ENCODE measurements around the gene PRSS27.

PRSS27 gene

GRCh38 chr16:2711370-2712062 lies 8.5 kb downstream of the PRSS27 start:
- DNase-seq (ENCODE audit: extremely low spot score, insufficient read length, low read depth) (no peak), FAIRE-seq (no peak)

DNA sequence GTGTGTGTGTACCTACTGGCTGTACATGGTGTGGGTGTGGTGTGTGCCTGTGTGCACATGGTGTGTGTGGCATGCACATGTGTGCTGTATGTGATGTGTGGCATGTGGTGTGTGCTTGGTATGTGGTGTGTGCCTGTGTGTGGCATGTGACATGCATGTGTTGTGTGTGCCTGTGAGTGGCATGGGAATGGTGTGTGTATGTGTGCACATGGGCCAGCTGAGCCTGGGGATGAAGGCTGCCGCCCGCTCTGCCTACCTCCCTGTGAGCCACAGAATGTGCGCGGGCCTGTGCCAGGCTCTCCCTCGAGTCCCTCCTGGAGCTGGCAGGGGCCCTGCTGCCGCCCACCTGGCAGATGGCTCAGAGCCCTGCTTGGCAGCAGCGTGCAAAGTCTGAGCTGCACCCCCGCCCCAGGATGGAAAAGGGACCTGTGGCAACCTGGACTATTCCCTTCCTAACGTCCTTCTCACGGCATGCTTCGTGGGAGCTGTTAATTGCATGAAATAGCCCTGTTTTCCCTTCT lies 9.3 kb downstream of the PRSS27 start:
- FAIRE-seq (no peak), DNase-seq (ENCODE audit: extremely low spot score, insufficient read length, low read depth) (no peak)

DNA sequence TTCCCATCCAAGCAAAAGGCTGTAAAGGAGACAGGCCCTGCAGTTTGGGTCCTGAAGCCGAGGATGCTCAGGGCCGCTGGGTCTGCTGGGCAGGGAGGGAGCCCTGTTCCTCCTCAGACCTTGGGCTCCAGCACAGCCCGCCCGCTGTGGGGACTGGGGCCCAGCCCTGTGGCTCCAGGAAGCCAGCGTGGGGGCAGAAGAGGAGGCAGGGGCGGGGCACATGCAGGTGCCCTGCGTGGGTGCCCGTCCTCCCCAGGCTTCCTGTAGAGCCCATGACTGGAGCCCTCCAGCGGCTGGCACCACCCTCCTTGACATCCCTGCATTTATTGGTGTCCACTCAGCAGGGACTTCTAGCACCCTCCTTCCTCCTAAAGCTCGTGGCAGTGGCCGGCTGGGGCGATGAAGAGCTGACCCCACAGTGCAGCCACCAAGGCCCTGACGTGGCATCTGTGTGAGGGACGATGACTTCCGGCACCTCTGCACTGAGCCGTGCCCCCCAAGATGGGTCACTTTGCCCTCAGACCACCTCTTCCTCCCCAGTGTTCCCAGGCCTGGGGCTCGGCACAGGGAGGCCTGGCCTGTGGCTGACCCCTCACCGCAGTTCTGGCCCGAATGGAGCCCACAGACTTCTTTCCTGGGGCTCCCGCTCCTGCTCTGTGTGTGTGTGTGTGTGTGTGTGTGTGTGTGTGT lies 9.9 kb downstream of the PRSS27 start:
- FAIRE-seq (no peak), DNase-seq (ENCODE audit: extremely low spot score, insufficient read length, low read depth) (no peak)

DNA sequence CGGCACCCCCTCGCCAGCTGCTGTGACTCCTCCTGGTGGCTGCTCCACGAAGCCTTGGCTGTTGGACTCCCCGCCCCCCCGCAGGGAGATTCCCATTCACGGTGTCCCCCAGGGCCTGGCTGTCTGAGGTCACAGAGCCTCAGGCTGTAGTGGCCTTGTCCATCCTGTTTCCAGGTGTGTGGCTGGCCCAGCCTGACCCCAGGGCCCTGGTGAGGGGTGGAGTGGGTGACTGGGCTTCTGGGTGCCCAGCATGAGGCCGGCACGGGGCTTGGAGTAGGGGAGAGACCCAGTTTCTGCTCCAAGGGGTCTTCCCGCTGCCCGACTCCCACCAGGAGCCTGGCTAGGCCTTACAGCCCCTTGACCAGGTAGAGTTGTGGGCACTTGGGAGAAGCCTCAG lies 10.4 kb downstream of the PRSS27 start:
- FAIRE-seq (no peak), DNase-seq (ENCODE audit: extremely low spot score, insufficient read length, low read depth) (no peak)

GRCh38 chr16:2708955-2709587 lies 11.0 kb downstream of the PRSS27 start:
- no peak for FAIRE-seq
- DNase-seq (ENCODE audit: extremely low spot score, insufficient read length, low read depth) = no peak

- FAIRE-seq = no peak
These were observed 11.8 kb downstream of the PRSS27 start for GRCh38 chr16:2708290-2708639.

GRCh38 chr16:2707368-2708289 lies 12.4 kb downstream of the PRSS27 start:
- FAIRE-seq (no peak), DNase-seq (ENCODE audit: extremely low spot score, insufficient read length, low read depth) (no peak)

More at GRCh38 chr16:2708290-2708639, 11.8 kb downstream of the PRSS27 start:
- DNase-seq (ENCODE audit: extremely low spot score, insufficient read length, low read depth) = no peak

- DNase-seq (ENCODE audit: extremely low spot score, insufficient read length, low read depth) (no peak), FAIRE-seq (no peak)
These were observed 13.3 kb downstream of the PRSS27 start for GRCh38 chr16:2706611-2707311.

DNA sequence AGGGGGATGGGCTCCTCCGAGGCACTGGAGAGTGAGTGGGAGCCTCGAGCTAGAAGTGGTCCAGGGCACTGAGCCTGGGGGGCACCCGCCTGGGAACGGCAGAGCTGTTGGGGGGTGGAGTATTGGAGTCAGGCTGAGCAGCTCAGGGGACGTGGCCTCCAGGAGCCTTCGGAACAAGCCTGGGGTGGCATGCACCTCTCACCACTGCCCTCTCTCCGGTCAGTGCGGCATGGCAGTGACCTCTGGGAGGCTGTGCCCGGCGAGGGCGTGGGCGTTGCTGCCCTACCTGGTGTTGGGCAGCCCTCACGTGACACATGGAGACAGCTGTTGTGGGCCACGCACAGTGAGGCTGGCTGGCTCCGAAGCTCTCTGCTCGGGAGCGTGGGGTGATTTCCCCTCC lies 13.9 kb downstream of the PRSS27 start:
- no peak for FAIRE-seq

GRCh38 chr16:2705351-2705750 lies 14.7 kb downstream of the PRSS27 start:
- FAIRE-seq (no peak), DNase-seq (ENCODE audit: extremely low spot score, insufficient read length, low read depth) (no peak)

More for the DNA sequence above, 13.9 kb downstream of the PRSS27 start:
- no peak for DNase-seq (ENCODE audit: extremely low spot score, insufficient read length, low read depth)

GRCh38 chr16:2704983-2705275 lies 15.1 kb downstream of the PRSS27 start:
- DNase-seq (ENCODE audit: extremely low spot score, insufficient read length, low read depth) (no peak), FAIRE-seq (no peak)

GRCh38 chr16:2704166-2704982 lies 15.7 kb downstream of the PRSS27 start:
- FAIRE-seq = no peak
- no peak for DNase-seq (ENCODE audit: extremely low spot score, insufficient read length, low read depth)

- FAIRE-seq (no peak), DNase-seq (ENCODE audit: extremely low spot score, insufficient read length, low read depth) (no peak)
These were observed 16.9 kb downstream of the PRSS27 start for GRCh38 chr16:2702871-2703745.

GRCh38 chr16:2702438-2702825 lies 17.6 kb downstream of the PRSS27 start:
- DNase-seq (ENCODE audit: extremely low spot score, insufficient read length, low read depth) = no peak
- no peak for FAIRE-seq

- DNase-seq (ENCODE audit: extremely low spot score, insufficient read length, low read depth) (no peak), FAIRE-seq (no peak)
These were observed 18.1 kb downstream of the PRSS27 start for GRCh38 chr16:2701713-2702437.

- FAIRE-seq (no peak), DNase-seq (ENCODE audit: extremely low spot score, insufficient read length, low read depth) (no peak)
These were observed 18.8 kb downstream of the PRSS27 start for GRCh38 chr16:2701272-2701671.

- FAIRE-seq (no peak), DNase-seq (ENCODE audit: extremely low spot score, insufficient read length, low read depth) (no peak)
These were observed 19.2 kb downstream of the PRSS27 start for GRCh38 chr16:2700786-2701185.

Data from GM18507 (cell line).